ENCODE results near the gene FANK1.
"Not testable (repeated sequence)": the region's sequence is repeated elsewhere in the genome, so short reads cannot be mapped to it uniquely, and the experiment has no call there.

DNA sequence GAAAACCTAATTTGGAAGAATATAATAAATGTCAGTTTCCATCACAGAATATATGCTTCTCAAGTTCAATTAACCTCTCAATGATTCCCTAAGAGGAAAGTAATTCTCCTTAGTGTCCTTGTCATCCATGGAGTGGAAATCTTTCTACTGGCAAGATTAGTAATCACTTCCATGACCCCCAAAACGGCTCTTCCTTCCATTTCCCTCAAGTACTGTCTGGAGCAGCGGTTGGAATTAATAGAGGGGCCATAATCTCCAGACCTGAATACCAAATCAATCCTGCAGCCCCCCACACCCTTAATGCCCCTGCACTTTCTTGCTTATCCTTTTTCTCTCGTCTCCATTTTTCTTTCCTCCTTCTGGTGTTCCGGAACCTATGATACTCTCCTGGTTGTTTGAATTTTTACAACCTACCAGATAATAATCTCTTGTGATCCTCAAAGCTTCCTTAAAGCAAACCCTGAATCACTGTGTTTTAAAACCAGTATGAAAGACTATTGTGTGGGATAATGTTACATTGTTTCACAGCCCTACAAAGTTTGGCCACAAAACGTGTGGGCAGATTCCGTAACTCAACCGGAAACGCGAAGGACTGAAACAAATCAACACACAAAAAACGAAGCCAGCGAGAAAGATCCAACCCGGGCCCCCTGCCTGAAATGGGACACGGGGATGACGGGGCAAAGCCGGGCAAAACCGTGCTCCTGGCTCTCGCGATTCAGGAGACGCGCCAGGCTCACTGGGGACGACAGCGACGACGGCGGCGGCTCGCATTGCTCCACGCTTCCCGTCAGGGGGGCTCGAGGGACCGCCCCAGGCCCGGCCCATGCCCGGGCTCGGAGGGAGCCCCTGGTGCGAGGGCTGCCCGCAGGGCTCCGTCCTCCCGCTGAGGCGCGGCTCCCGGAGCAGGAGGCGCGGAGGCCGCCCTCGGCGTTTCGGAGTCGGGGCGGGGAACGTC lies 955 bp upstream of the FANK1 start:
- TF ChIP-seq, protein P1, sequence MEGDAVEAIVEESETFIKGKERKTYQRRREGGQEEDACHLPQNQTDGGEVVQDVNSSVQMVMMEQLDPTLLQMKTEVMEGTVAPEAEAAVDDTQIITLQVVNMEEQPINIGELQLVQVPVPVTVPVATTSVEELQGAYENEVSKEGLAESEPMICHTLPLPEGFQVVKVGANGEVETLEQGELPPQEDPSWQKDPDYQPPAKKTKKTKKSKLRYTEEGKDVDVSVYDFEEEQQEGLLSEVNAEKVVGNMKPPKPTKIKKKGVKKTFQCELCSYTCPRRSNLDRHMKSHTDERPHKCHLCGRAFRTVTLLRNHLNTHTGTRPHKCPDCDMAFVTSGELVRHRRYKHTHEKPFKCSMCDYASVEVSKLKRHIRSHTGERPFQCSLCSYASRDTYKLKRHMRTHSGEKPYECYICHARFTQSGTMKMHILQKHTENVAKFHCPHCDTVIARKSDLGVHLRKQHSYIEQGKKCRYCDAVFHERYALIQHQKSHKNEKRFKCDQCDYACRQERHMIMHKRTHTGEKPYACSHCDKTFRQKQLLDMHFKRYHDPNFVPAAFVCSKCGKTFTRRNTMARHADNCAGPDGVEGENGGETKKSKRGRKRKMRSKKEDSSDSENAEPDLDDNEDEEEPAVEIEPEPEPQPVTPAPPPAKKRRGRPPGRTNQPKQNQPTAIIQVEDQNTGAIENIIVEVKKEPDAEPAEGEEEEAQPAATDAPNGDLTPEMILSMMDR (IDR thresholded peaks at IDR 0.05) = not testable (repeated sequence)
- TF ChIP-seq POLR2A (IDR thresholded peaks at IDR 0.05) = not testable (repeated sequence)
